Astrocyte (in vitro differentiated cells and primary cell): ENCODE measurements around the gene FAAH. TPM values are rescaled to one million over a fixed set of nuclear protein-coding genes. Genes with fewer than 3 reads are reported as not detected.

Experiments used
- DNase-seq: peaks from one replicate; pipeline ENCODE4 v3.0.0-alpha.2; 2010; ENCODE audit warnings: low read depth
- FAIRE-seq: peaks from 2 replicates; lab custom pipeline; 2011; peaks lifted over from hg19 to GRCh38; lab: Jason Lieb, UNC
- H2AFZ ChIP-seq: 2 replicates; pipeline ENCODE4 v1.6.0; 2012; ENCODE audit warnings: low read depth, low read length, inconsistent platforms
- H3K27ac ChIP-seq: 2 replicates; pipeline ENCODE4 v1.5.1; 2011; ENCODE audit warnings: low read depth, low read length, inconsistent platforms
- H3K27me3 ChIP-seq: 2 replicates; pipeline ENCODE4 v1.6.0; 2011; ENCODE audit warnings: low read length, inconsistent platforms; ENCODE audit not compliant: insufficient read depth
- H3K36me3 ChIP-seq: 2 replicates; pipeline ENCODE4 v1.5.1; 2011; ENCODE audit warnings: low read length, inconsistent platforms; ENCODE audit not compliant: insufficient read depth
- H3K4me1 ChIP-seq: 2 replicates; pipeline ENCODE4 v1.5.1; 2011; ENCODE audit warnings: low read length, inconsistent platforms; ENCODE audit not compliant: insufficient read depth
- H3K4me2 ChIP-seq: 2 replicates; pipeline ENCODE4 v1.6.0; 2012; ENCODE audit warnings: low read length, inconsistent platforms
- H3K4me3 ChIP-seq: 2 replicates; pipeline ENCODE4 v1.5.1; 2011; ENCODE audit warnings: low read depth, mild to moderate bottlenecking, low read length, inconsistent platforms; ENCODE audit not compliant: insufficient read depth
- H3K79me2 ChIP-seq: 2 replicates; pipeline ENCODE4 v1.6.0; 2012; ENCODE audit warnings: mild to moderate bottlenecking, low read length, inconsistent platforms; ENCODE audit not compliant: insufficient read depth
- H3K9ac ChIP-seq: 2 replicates; pipeline ENCODE4 v1.6.0; 2012; ENCODE audit warnings: mild to moderate bottlenecking, low read length, inconsistent platforms
- H3K9me3 ChIP-seq: 2 replicates; pipeline ENCODE4 v1.5.1; 2012; ENCODE audit warnings: low read depth, mild to moderate bottlenecking, low read length, inconsistent platforms; ENCODE audit not compliant: insufficient read depth
- H4K20me1 ChIP-seq: 2 replicates; pipeline ENCODE4 v1.6.0; 2012; ENCODE audit warnings: low read length, inconsistent platforms; ENCODE audit not compliant: insufficient read depth
- H3K27ac Mint-ChIP-seq: one replicate; pipeline ENCODE4 v1.8.0; 2021; ENCODE audit warnings: mild to moderate bottlenecking, mixed read lengths; ENCODE audit not compliant: unreplicated experiment
- H3K27me3 Mint-ChIP-seq: one replicate; pipeline ENCODE4 v1.8.0; 2021; ENCODE audit warnings: low read depth, mixed read lengths; ENCODE audit not compliant: unreplicated experiment
- H3K36me3 Mint-ChIP-seq: one replicate; pipeline ENCODE4 v1.8.0; 2021; ENCODE audit warnings: low read depth, mixed read lengths; ENCODE audit not compliant: unreplicated experiment
- H3K4me1 Mint-ChIP-seq: one replicate; pipeline ENCODE4 v1.8.0; 2021; ENCODE audit warnings: low read depth, mixed read lengths; ENCODE audit not compliant: unreplicated experiment
- H3K4me3 Mint-ChIP-seq: one replicate; pipeline ENCODE4 v1.8.0; 2021; ENCODE audit warnings: mild to moderate bottlenecking, moderate library complexity, mixed read lengths; ENCODE audit not compliant: unreplicated experiment
- H3K9me3 Mint-ChIP-seq: one replicate; pipeline ENCODE4 v1.8.0; 2021; ENCODE audit warnings: mild to moderate bottlenecking, mixed read lengths; ENCODE audit not compliant: unreplicated experiment
- CTCF ChIP-seq: IDR thresholded peaks from 2 replicates; pipeline ENCODE4 v1.5.1; 2011; ENCODE audit warnings: low read depth, mild to moderate bottlenecking, inconsistent platforms, low read length, moderate library complexity; ENCODE audit not compliant: insufficient read depth
- EZH2 ChIP-seq: IDR thresholded peaks from 2 replicates; pipeline ENCODE4 v1.6.1; 2012; ENCODE audit warnings: mild to moderate bottlenecking, low read length, inconsistent platforms; ENCODE audit not compliant: insufficient read depth
- total RNA-seq: library from RNA; stranded (reverse); gene quantifications from 2 replicates; pipeline ENCODE4 v1.2.1, GENCODE V29; 2021

FAAH gene
- total RNA-seq, 1 donor from 2014 or later = 1.9 TPM

DNA sequence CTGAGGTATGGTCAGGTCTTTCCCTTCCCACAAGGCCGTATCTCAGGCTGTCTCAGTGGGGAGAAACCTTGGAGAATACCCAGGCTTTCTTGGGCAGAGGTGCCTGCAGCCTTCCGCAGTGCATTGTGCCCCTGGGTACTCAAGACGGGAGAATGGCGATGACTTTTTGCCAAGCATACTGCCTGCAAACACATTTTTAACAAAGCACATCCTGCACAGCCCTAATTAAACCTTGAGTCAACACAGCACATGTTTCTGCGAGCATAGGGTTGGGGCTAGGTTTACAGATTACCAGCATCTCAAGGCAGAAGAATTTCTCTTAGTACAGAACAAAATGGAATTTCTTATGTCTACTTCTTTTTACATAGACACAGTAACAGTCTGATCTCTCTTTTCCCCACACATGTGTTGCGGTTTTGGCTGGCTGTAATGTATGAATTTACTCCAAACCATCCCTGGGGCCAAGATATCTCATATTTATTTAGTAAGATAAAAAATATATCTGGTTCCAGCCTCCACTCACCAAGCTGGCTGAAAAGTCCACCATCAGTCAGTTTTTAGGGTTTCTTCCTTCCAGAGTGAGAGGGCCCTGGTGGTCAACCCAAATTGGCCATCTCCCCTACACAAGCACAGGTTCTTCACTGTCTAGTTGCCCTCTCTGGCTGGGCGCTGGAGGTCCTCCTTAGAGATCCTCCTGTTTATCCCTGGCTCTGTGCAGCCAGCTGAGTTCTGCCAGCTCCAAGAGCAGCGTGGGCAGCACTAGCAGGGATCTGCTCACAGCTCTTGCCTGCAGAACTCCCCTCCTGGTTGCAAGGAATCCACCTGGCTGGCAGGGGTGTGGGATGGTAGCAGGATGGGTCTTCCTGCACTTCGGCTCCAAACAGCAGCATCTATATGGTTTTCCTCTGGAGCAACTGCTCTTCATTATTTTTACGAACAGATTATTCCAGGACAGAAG is 2.6 kb downstream of the FAAH start:
- Histone ChIP-seq H2AFZ (no peak overlapping the region), H3K9me3 (peaks cover 24% of the 10 kb centered on the region), H3K36me3 (no peaks in the 10 kb centered on the region), H3K9ac (no peak overlapping the region), H3K4me2 (no peak overlapping the region), H4K20me1 (no peaks in the 10 kb centered on the region), H3K4me3 (no peak overlapping the region), H3K4me1 (no peaks in the 10 kb centered on the region), H3K79me2 (no peaks in the 10 kb centered on the region), H3K27ac (no peak overlapping the region), H3K27me3 (peaks cover 36% of the 10 kb centered on the region)
- DNase-seq = no peak
- Mint-ChIP-seq H3K27me3 (peaks cover 43% of the 10 kb centered on the region), H3K27ac (no peak overlapping the region), H3K36me3 (peaks cover 5% of the 10 kb centered on the region), H3K9me3 (peaks cover 28% of the 10 kb centered on the region), H3K4me3 (no peak overlapping the region), H3K4me1 (peaks cover 2% of the 10 kb centered on the region)
- no peak for FAIRE-seq
- no peak for TF ChIP-seq CTCF
- TF ChIP-seq EZH2 = no peak

DNA sequence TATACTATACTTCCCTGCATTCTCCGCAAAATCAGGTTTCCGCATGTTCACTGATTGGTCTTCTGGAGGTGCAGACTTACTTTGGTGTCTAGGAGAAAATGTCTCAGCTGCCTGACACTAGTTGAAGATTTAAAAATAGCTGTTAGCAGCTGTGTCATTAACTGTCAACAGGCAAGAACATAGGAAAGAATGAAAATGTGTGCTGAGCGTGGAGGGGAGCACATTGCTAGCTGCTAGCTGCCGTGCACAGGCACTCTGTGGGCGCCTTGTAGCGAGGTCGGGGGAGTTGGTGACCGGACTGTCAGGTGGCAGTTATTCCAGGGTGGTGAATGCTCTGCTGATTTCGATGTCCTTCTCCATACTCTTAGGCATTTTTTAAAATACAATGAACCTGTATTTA is 5.2 kb downstream of the FAAH start:
- H3K4me3 ChIP-seq = no peak overlapping the region
- H3K79me2 ChIP-seq = no peaks in the 10 kb centered on the region
- H4K20me1 ChIP-seq = no peaks in the 10 kb centered on the region
- H3K36me3 Mint-ChIP-seq = no peaks in the 10 kb centered on the region
- no peaks in the 10 kb centered on the region for H3K4me1 ChIP-seq
- TF ChIP-seq CTCF (no peak), EZH2 (no peak)
- peaks cover 29% of the 10 kb centered on the region for H3K27me3 ChIP-seq
- H3K9me3 ChIP-seq = peaks cover 6% of the 10 kb centered on the region
- H3K36me3 ChIP-seq = no peaks in the 10 kb centered on the region
- no peak for FAIRE-seq
- no peak overlapping the region for H2AFZ ChIP-seq
- peaks cover 2% of the 10 kb centered on the region for H3K4me1 Mint-ChIP-seq
- H3K27ac ChIP-seq = no peak overlapping the region
- H3K9ac ChIP-seq = no peak overlapping the region
- H3K4me2 ChIP-seq = no peak overlapping the region
- H3K27ac Mint-ChIP-seq = no peak overlapping the region
- DNase-seq = no peak
- H3K9me3 Mint-ChIP-seq = peaks cover 13% of the 10 kb centered on the region
- H3K27me3 Mint-ChIP-seq = peaks cover 42% of the 10 kb centered on the region
- H3K4me3 Mint-ChIP-seq = no peak overlapping the region

DNA sequence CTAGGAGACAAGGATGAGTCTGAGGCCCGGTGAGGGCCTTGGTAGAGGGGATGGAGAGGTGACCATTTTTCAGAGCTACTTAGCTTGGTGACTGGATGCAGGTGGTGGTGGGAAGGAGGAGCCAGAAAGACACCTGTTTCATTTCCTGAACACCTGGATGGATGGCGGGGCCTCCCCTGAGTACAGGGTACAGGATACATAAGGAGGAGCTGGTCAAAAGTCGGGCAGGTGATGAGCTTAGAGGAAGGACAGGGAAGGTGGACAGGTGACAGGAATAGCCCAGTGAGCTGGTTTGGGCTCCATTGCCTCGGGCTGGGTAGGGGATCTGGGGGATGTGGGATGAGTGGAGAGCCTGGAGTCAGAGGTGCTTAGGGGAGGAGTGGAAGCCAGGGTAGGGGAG is 6.3 kb downstream of the FAAH start:
- H3K9me3 Mint-ChIP-seq = peaks cover 9% of the 10 kb centered on the region
- H3K4me2 ChIP-seq = no peak overlapping the region

More for the DNA sequence above, 6.3 kb downstream of the FAAH start:
- no peaks in the 10 kb centered on the region for H3K79me2 ChIP-seq
- H3K27ac Mint-ChIP-seq = no peak overlapping the region
- no peaks in the 10 kb centered on the region for H3K9me3 ChIP-seq
- FAIRE-seq = no peak
- DNase-seq = no peak
- H3K27me3 ChIP-seq = peaks cover 19% of the 10 kb centered on the region
- no peak overlapping the region for H3K4me3 ChIP-seq
- no peak overlapping the region for H3K4me3 Mint-ChIP-seq
- no peak overlapping the region for H3K9ac ChIP-seq
- no peak for TF ChIP-seq EZH2
- no peak for TF ChIP-seq CTCF
- H3K36me3 ChIP-seq = no peaks in the 10 kb centered on the region
- H3K27ac ChIP-seq = no peak overlapping the region
- no peaks in the 10 kb centered on the region for H3K36me3 Mint-ChIP-seq
- H2AFZ ChIP-seq = no peak overlapping the region
- H4K20me1 ChIP-seq = no peaks in the 10 kb centered on the region
- H3K4me1 ChIP-seq = no peaks in the 10 kb centered on the region
- peaks cover 2% of the 10 kb centered on the region for H3K4me1 Mint-ChIP-seq
- H3K27me3 Mint-ChIP-seq = peaks cover 32% of the 10 kb centered on the region
